IMR-90 (cell line): ENCODE results near the gene BNIP3.

Source experiments
- BHLHE40 ChIP-seq: fragments of 150-350 bp; IDR thresholded peaks from 2 replicates; pipeline ENCODE4 v1.6.1; 2016; ENCODE audit warnings: mild to moderate bottlenecking, low read depth, low read length
- CEBPB ChIP-seq: IDR thresholded peaks from 2 replicates; pipeline ENCODE4 v1.6.1; 2012; ENCODE audit warnings: low read depth, low read length, improper control_type of control experiment
- FOS ChIP-seq: fragments of 150-350 bp; IDR thresholded peaks from 2 replicates; pipeline ENCODE4 v1.6.1; 2016; ENCODE audit warnings: low read depth, low read length
- MAZ ChIP-seq: IDR thresholded peaks from 2 replicates; pipeline ENCODE4 v1.6.1; 2012; ENCODE audit warnings: low read depth, mild to moderate bottlenecking, low read length, improper control_type of control experiment, moderate library complexity, borderline replicate concordance
- NFE2L2 ChIP-seq: fragments of 150-350 bp; IDR thresholded peaks from 2 replicates; pipeline ENCODE4 v1.6.1; 2016; ENCODE audit warnings: low read depth, mild to moderate bottlenecking, low read length
- POLR2A ChIP-seq: IDR thresholded peaks from 2 replicates; pipeline ENCODE4 v1.6.1; 2012; ENCODE audit warnings: mild to moderate bottlenecking, low read depth, low read length
- RAD21 ChIP-seq: IDR thresholded peaks from 2 replicates; pipeline ENCODE4 v1.6.1; 2012; ENCODE audit warnings: low read length, improper control_type of control experiment
- RCOR1 ChIP-seq: IDR thresholded peaks from 2 replicates; pipeline ENCODE4 v1.6.1; 2012; ENCODE audit warnings: mild to moderate bottlenecking, low read length, improper control_type of control experiment; ENCODE audit not compliant: insufficient replicate concordance
- SMC3 ChIP-seq: fragments of 150-350 bp; IDR thresholded peaks from 2 replicates; pipeline ENCODE4 v1.6.1; 2016; ENCODE audit warnings: low read depth, mild to moderate bottlenecking, antibody characterized with exemption, low read length, moderate library complexity
- TF ChIP-seq, protein P1 (sequence below): conservative IDR thresholded peaks from 2 replicates; pipeline ENCODE4 v1.5.1; 2012; ENCODE audit warnings: mild to moderate bottlenecking, low read depth, low read length, improper control_type of control experiment
- TF ChIP-seq, protein P2 (sequence below): fragments of 150-350 bp; IDR thresholded peaks from 2 replicates; pipeline ENCODE4 v1.6.1; 2017; ENCODE audit warnings: mild to moderate bottlenecking, antibody characterized with exemption, low read length, low read depth
- TF ChIP-seq, protein P3 (sequence below): fragments of 150-350 bp; IDR thresholded peaks from 2 replicates; pipeline ENCODE4 v1.6.1; 2016; ENCODE audit warnings: low read depth, mild to moderate bottlenecking, low read length, moderate library complexity, borderline replicate concordance

DNA sequence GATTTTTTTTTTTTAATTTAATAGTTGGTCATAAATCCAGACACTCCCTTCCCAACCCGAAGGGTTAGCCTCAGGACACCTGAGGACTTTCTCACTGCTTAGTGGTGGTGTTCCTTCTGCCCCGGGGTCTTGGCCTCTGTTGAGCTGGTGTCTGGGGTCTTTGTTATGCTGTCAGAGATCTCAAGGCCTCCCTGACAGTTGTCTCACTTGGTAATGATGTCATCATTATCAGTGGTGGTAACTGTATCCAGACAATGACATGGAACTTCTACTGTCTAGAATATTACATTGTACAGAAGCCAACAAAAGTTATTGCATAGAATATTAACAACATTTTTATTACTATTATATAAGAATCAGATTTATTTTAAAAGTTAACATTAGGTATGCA is 48.0 kb downstream of the BNIP3 start:
- TF ChIP-seq, protein P1, sequence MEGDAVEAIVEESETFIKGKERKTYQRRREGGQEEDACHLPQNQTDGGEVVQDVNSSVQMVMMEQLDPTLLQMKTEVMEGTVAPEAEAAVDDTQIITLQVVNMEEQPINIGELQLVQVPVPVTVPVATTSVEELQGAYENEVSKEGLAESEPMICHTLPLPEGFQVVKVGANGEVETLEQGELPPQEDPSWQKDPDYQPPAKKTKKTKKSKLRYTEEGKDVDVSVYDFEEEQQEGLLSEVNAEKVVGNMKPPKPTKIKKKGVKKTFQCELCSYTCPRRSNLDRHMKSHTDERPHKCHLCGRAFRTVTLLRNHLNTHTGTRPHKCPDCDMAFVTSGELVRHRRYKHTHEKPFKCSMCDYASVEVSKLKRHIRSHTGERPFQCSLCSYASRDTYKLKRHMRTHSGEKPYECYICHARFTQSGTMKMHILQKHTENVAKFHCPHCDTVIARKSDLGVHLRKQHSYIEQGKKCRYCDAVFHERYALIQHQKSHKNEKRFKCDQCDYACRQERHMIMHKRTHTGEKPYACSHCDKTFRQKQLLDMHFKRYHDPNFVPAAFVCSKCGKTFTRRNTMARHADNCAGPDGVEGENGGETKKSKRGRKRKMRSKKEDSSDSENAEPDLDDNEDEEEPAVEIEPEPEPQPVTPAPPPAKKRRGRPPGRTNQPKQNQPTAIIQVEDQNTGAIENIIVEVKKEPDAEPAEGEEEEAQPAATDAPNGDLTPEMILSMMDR: no peak
- TF ChIP-seq POLR2A (no peak), BHLHE40 (no peak), CEBPB (no peak), NFE2L2 (no peak), SMC3 (no peak), MAZ (no peak), RAD21 (no peak), FOS (no peak), RCOR1 (no peak)
- TF ChIP-seq, protein P2, sequence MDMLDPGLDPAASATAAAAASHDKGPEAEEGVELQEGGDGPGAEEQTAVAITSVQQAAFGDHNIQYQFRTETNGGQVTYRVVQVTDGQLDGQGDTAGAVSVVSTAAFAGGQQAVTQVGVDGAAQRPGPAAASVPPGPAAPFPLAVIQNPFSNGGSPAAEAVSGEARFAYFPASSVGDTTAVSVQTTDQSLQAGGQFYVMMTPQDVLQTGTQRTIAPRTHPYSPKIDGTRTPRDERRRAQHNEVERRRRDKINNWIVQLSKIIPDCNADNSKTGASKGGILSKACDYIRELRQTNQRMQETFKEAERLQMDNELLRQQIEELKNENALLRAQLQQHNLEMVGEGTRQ: no peak
- TF ChIP-seq, protein P3, sequence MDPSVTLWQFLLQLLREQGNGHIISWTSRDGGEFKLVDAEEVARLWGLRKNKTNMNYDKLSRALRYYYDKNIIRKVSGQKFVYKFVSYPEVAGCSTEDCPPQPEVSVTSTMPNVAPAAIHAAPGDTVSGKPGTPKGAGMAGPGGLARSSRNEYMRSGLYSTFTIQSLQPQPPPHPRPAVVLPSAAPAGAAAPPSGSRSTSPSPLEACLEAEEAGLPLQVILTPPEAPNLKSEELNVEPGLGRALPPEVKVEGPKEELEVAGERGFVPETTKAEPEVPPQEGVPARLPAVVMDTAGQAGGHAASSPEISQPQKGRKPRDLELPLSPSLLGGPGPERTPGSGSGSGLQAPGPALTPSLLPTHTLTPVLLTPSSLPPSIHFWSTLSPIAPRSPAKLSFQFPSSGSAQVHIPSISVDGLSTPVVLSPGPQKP: no peak
